OCI-LY1 (cell line): ENCODE measurements around the gene ERMARD.

ENCODE experiments used
- H2AFZ ChIP-seq: fragments of 200-600 bp; sonication (generic), shearing (Covaris generic); 2 replicates; pipeline ENCODE4 v1.6.0; 2014; ENCODE audit warnings: antibody characterized with exemption, mild to moderate bottlenecking, low read length
- H3F3A ChIP-seq: fragments of 200-600 bp; sonication (generic), shearing (Covaris generic); 2 replicates; pipeline ENCODE4 v1.6.0; 2014; ENCODE audit warnings: mild to moderate bottlenecking, antibody characterized with exemption, low read length, moderate library complexity; ENCODE audit not compliant: insufficient read depth
- H3K27ac ChIP-seq: fragments of 200-600 bp; sonication (generic); 2 replicates; pipeline ENCODE4 v1.5.1; 2014; ENCODE audit warnings: low read length, mixed run types, mild to moderate bottlenecking, low read depth; ENCODE audit not compliant: poor library complexity, severe bottlenecking
- H3K27me3 ChIP-seq: fragments of 200-600 bp; sonication (generic); 2 replicates; pipeline ENCODE4 v1.6.0; 2014; ENCODE audit warnings: antibody characterized with exemption, mild to moderate bottlenecking, low read length, moderate library complexity; ENCODE audit not compliant: insufficient read depth
- H3K36me3 ChIP-seq: fragments of 200-600 bp; sonication (generic); 2 replicates; pipeline ENCODE4 v1.6.1; 2014; ENCODE audit warnings: mild to moderate bottlenecking, antibody characterized with exemption, low read length, moderate library complexity, mixed read lengths; ENCODE audit not compliant: insufficient read depth
- H3K4me1 ChIP-seq: fragments of 200-600 bp; sonication (generic); 2 replicates; pipeline ENCODE4 v1.5.1; 2014; ENCODE audit warnings: mild to moderate bottlenecking, low read length, moderate library complexity; ENCODE audit not compliant: insufficient read depth, severe bottlenecking
- H3K4me2 ChIP-seq: fragments of 200-600 bp; sonication (generic), shearing (Covaris generic); 2 replicates; pipeline ENCODE4 v1.6.1; 2014; ENCODE audit warnings: low read length
- H3K4me3 ChIP-seq: fragments of 200-600 bp; sonication (generic); 2 replicates; pipeline ENCODE4 v1.5.1; 2014; ENCODE audit warnings: low read length, low read depth, mild to moderate bottlenecking, mixed read lengths; ENCODE audit not compliant: poor library complexity, severe bottlenecking
- H3K79me2 ChIP-seq: fragments of 200-600 bp; shearing (Covaris generic); 2 replicates; pipeline ENCODE4 v1.6.1; 2016; ENCODE audit warnings: mixed run types, low read length, mixed read lengths; ENCODE audit not compliant: insufficient read depth
- H3K9ac ChIP-seq: fragments of 200-600 bp; sonication (generic), shearing (Covaris generic); 2 replicates; pipeline ENCODE4 v1.6.1; 2014; ENCODE audit warnings: mild to moderate bottlenecking, low read length, mixed read lengths
- H3K9me2 ChIP-seq: fragments of 200-600 bp; sonication (generic), shearing (Covaris generic); 2 replicates; pipeline ENCODE4 v1.6.1; 2014; ENCODE audit warnings: low read depth, mild to moderate bottlenecking, low read length, mixed read lengths
- H3K9me3 ChIP-seq: fragments of 200-600 bp; shearing (Covaris generic); 2 replicates; pipeline ENCODE4 v1.6.1; 2014; ENCODE audit warnings: low read length, mixed read lengths
- H4K20me1 ChIP-seq: fragments of 200-600 bp; sonication (generic), shearing (Covaris generic); 2 replicates; pipeline ENCODE4 v1.6.0; 2016; ENCODE audit warnings: mild to moderate bottlenecking, low read length; ENCODE audit not compliant: insufficient read depth
- CTCF ChIP-seq: fragments of 200-600 bp; sonication (generic), shearing (Covaris generic); IDR thresholded peaks from 2 replicates; pipeline ENCODE4 v1.5.1; 2017; ENCODE audit warnings: mild to moderate bottlenecking, antibody characterized with exemption, low read length, moderate library complexity, mixed read lengths
- EZH2 ChIP-seq: fragments of 200-600 bp; sonication (generic), shearing (Covaris generic); IDR thresholded peaks from 2 replicates; pipeline ENCODE4 v1.8.0; 2017; ENCODE audit warnings: borderline replicate concordance, mixed run types, mild to moderate bottlenecking, antibody characterized with exemption, low read length, moderate library complexity, mixed read lengths

ERMARD gene

DNA sequence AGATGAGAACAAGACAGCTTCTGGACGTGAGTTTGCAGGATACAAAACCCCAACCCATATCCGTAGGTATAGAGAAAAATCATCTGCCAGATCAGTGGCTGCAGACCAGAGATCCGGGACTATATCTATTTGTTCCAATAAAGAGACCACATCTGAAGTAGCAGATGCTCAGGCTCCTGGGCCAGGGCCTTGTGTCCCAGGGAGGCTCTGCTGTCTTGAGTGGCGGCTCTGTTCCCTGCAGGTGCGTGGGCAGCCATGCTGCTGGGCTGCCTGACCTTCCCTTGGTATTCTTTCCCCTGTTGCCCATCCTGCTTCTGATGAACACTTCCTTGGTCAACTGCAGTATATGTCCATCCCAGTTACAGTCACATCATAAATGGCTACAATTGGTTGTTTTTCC is 34.9 kb downstream of the ERMARD start:
- TF ChIP-seq CTCF (no peak), EZH2 (no peak)
- H3F3A ChIP-seq = no peaks in the 10 kb centered on the region

GRCh38 chr6:169787797-169788196 is 36.4 kb downstream of the ERMARD start:
- H3K4me1 ChIP-seq = peaks cover 13% of the 10 kb centered on the region
- no peak overlapping the region for H3K9ac ChIP-seq
- no peaks in the 10 kb centered on the region for H3K27me3 ChIP-seq
- no peak overlapping the region for H3K4me3 ChIP-seq
- H3K9me2 ChIP-seq = no peaks in the 10 kb centered on the region
- H4K20me1 ChIP-seq = no peaks in the 10 kb centered on the region
- H3K9me3 ChIP-seq = no peaks in the 10 kb centered on the region
- no peaks in the 10 kb centered on the region for H3K79me2 ChIP-seq
- H3F3A ChIP-seq = no peaks in the 10 kb centered on the region
- H2AFZ ChIP-seq = no peak overlapping the region
- H3K36me3 ChIP-seq = no peaks in the 10 kb centered on the region; the same call in 1 of the 2 replicates
- H3K27ac ChIP-seq = no peak overlapping the region
- H3K4me2 ChIP-seq = no peak overlapping the region
- no peak for TF ChIP-seq EZH2
- no peak for TF ChIP-seq CTCF

More for the DNA sequence above, 34.9 kb downstream of the ERMARD start:
- no peaks in the 10 kb centered on the region for H3K9me2 ChIP-seq
- H2AFZ ChIP-seq = no peak overlapping the region
- no peaks in the 10 kb centered on the region for H3K79me2 ChIP-seq
- no peaks in the 10 kb centered on the region for H4K20me1 ChIP-seq
- H3K4me3 ChIP-seq = no peak overlapping the region
- no peak overlapping the region for H3K9ac ChIP-seq
- no peaks in the 10 kb centered on the region for H3K9me3 ChIP-seq
- no peak overlapping the region for H3K4me2 ChIP-seq
- H3K27ac ChIP-seq = no peak overlapping the region
- H3K36me3 ChIP-seq = peaks cover 3% of the 10 kb centered on the region; the same call in 1 of the 2 replicates
- H3K27me3 ChIP-seq = no peaks in the 10 kb centered on the region
- H3K4me1 ChIP-seq = peaks cover 13% of the 10 kb centered on the region

DNA sequence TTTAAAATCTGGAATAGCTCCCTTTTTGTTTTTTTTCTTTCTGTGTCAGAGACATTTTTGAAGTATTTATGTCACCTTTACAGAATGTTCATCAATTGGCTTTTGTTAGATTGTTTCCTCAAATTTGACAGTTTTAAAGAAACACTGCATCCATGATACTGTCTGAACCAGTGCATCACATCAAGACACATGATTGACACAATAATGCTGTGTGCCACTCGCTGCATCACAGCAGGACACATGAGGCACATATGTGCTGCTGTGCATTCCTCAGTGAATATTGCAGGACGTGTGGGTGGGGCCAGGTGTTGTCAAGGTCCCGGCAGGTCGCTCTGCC is 37.4 kb downstream of the ERMARD start:
- H3K27ac ChIP-seq = no peak overlapping the region
- no peaks in the 10 kb centered on the region for H3K27me3 ChIP-seq
- H3K4me2 ChIP-seq = no peak overlapping the region
- H3K9me3 ChIP-seq = no peaks in the 10 kb centered on the region
- no peak overlapping the region for H3K4me3 ChIP-seq
- H3K36me3 ChIP-seq = no peaks in the 10 kb centered on the region
- H4K20me1 ChIP-seq = no peaks in the 10 kb centered on the region
- no peak for TF ChIP-seq CTCF
- TF ChIP-seq EZH2 = no peak
- no peak overlapping the region for H2AFZ ChIP-seq
- H3K9ac ChIP-seq = no peak overlapping the region
- peaks cover 13% of the 10 kb centered on the region for H3K4me1 ChIP-seq
- H3K79me2 ChIP-seq = no peaks in the 10 kb centered on the region
- no peaks in the 10 kb centered on the region for H3F3A ChIP-seq
- H3K9me2 ChIP-seq = no peaks in the 10 kb centered on the region
